Muscle of leg (tissue), 11 donors: ENCODE results near the gene SH3BGR. TPM values are rescaled to one million over a fixed set of nuclear protein-coding genes. Genes with fewer than 3 reads are reported as not detected.
"Not testable (repeated sequence)": the region's sequence is repeated elsewhere in the genome, so short reads cannot be mapped to it uniquely, and the experiment has no call there.

Experiments used
- DNase-seq: peaks from one replicate; pipeline ENCODE4 v3.0.0; 2013
- H3K27ac ChIP-seq: one replicate; pipeline ENCODE4 v1.5.1; 2013; ENCODE audit warnings: mild to moderate bottlenecking, low read length, control low read depth
- H3K27me3 ChIP-seq: one replicate; pipeline ENCODE4 v1.6.1; 2013; ENCODE audit warnings: low read length; ENCODE audit not compliant: control insufficient read depth, insufficient read depth
- H3K36me3 ChIP-seq: one replicate; pipeline ENCODE4 v1.6.1; 2013; ENCODE audit warnings: low read length; ENCODE audit not compliant: control insufficient read depth, insufficient read depth
- H3K4me1 ChIP-seq: one replicate; pipeline ENCODE4 v1.6.1; 2013; ENCODE audit warnings: low read length; ENCODE audit not compliant: control insufficient read depth, insufficient read depth
- H3K4me3 ChIP-seq: one replicate; pipeline ENCODE4 v1.5.1; 2013; ENCODE audit warnings: low read length, control low read depth
- H3K9me3 ChIP-seq: replicated peaks from 2 replicates; pipeline ENCODE4 v1.6.1; 2013; ENCODE audit warnings: low read depth, low read length; ENCODE audit not compliant: control insufficient read depth
- whole genome bisulfite sequencing: methylation state at CpG from one replicate; pipeline ENCODE4 v1.1.5; 2013; ENCODE audit warnings: missing lambda C conversion rate; ENCODE audit not compliant: insufficient coverage; 5-methylcytosine and 5-hydroxymethylcytosine counted together
- polyA plus RNA-seq, 8 donors: library from polyadenylated mRNA; unstranded; fragments of 120-200 nt; gene quantifications; one replicate each; pipeline versions ENCODE4 v1.2.1 to v1.2.3, GENCODE V29; 2013; ENCODE audit warnings: inconsistent platforms in 1 of 8, low replicate concordance in 1 of 8; ENCODE audit not compliant: insufficient read length in 8 of 8, insufficient read depth in 1 of 8
- total RNA-seq: library from RNA; stranded (reverse); fragments of 120-200 nt; gene quantifications from one replicate; pipeline ENCODE4 v1.2.4, GENCODE V29; 2013

SH3BGR gene
- total and polyA plus RNA-seq, 9 donors = 105 to 179 (median 159) TPM

DNA sequence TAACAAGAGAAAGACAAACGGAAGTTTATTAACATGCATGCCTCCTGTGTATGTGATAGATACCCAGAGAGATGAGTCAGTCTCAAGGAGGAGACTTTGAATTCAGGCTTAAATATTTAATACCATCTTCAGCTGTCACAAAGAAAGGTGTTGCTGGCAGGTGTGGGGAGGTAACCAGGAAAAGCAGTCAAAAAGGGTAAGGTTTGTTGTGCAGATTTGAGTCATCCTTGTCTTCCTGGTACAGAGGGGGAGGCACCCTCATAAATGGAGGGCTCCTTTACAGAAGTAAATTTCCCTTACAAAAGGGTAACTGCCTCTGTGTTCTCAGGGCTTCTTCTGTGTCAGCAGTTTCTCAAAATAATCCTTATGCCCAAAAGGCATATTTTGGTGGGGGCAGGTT lies 85.8 kb downstream of the SH3BGR start:
- H3K36me3 ChIP-seq = no peaks in the 10 kb centered on the region
- H3K27me3 ChIP-seq = no peaks in the 10 kb centered on the region
- no CpG with 5 or more reads among the region's 1 CpG for WGBS
- H3K27ac ChIP-seq = no peak overlapping the region
- H3K4me3 ChIP-seq = no peak overlapping the region
- no peaks in the 10 kb centered on the region for H3K9me3 ChIP-seq
- no peaks in the 10 kb centered on the region for H3K4me1 ChIP-seq
- no peak for DNase-seq

DNA sequence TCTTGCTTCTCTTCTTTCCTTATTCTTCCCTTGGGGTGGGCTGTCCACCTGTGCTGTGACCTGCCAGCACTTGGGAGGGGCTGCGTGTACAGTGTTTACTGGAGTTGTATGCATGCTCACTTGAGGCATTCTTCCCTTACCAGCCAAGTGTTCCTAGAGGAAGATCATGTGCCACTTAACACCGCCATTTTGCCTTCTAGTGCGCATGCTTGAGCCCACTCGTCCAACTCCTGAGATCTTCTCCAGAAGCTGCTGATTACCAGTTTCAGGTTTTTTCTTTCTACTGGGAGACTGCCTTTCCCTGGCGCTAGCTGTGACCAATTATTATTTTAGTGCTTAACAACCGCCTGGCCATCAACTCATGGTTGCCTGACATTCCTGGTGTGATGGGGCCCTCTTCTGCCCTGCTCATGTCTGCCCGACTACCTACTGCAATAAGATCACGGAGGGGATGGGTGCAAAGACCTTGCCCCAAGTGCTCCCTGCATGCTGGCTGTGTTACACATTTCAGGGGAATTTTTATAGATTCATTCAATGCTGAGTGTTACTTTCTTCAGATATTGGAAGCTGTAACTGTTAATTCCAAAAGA lies 86.8 kb downstream of the SH3BGR start:
- Histone ChIP-seq H3K27me3 (no peaks in the 10 kb centered on the region), H3K4me3 (no peak overlapping the region)
- 80% methylated on average over 6 of the region's 8 CpGs for WGBS

DNA sequence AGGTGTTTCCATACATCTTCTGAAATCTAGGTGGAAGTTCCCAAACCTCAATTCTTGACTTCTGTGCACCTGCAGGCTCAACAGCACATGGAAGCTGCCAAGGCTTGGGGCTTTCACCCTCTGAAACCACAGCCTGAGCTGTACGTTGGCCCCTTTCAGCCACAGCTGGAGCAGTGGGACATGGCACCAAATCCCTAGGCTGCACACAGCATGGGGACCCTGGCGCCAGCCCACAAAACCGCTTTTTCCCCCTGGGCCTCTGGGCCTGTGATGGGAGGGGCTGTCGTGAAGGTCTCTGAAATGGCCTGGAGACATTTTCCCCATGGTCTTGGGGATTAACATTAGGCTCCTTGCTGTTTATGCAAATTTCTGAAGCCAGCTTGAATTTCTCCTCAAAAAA lies 88.6 kb downstream of the SH3BGR start:
- not testable (repeated sequence) for H3K9me3 ChIP-seq, H3K4me3 ChIP-seq, DNase-seq, H3K27ac ChIP-seq, H3K4me1 ChIP-seq, H3K27me3 ChIP-seq, H3K36me3 ChIP-seq
- WGBS = 85% methylated on average over 2 of the region's 4 CpGs

More for the DNA sequence above, 86.8 kb downstream of the SH3BGR start:
- H3K9me3 ChIP-seq = no peaks in the 10 kb centered on the region
- DNase-seq = no peak
- no peaks in the 10 kb centered on the region for H3K36me3 ChIP-seq
- no peak overlapping the region for H3K27ac ChIP-seq
- no peaks in the 10 kb centered on the region for H3K4me1 ChIP-seq

DNA sequence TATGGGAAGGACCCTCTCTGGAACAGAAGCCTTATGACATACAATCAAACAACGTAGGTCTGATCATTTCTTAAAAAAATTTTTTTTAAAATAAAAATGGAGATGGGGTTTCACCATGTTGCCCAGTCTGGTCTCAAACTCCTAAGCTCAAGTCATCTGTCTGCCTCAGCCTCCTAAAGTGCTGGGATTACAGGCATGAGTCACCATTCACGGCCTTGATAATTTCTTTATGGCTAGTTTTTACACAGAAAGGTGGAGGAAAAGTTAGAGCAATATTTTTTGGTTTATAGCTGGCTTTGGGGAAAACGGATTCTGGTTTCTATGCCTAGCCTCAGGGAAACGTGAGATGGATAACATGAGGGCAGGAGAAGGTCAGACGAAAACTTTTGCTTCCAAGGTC lies 91.0 kb downstream of the SH3BGR start:
- Histone ChIP-seq H3K36me3 (no peaks in the 10 kb centered on the region), H3K9me3 (peaks cover 5% of the 10 kb centered on the region), H3K27ac (no peak overlapping the region), H3K4me1 (no peaks in the 10 kb centered on the region), H3K4me3 (no peak overlapping the region), H3K27me3 (no peaks in the 10 kb centered on the region)
- DNase-seq = no peak
- WGBS = 45% methylated on average over 2 of the region's 5 CpGs

DNA sequence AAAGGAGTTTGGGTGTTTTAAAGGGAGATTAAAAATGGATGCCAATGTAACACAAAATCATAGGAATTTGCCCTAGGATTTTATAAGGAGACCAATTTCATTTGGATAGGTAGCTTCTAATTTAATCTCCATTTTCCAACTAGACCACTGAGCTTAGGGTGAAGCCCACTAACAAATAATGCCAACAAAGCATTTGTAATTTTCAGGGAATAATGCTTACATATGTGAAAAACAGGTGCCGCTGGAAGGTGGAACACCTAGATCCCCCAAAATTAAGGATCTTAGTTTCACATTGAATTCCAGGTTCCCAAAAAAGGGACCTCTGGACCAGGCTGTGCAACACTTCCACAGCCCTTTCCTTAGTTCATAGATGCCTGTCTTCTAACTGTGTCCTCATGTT lies 94.8 kb downstream of the SH3BGR start:
- Histone ChIP-seq H3K4me3 (no peak overlapping the region), H3K36me3 (no peaks in the 10 kb centered on the region), H3K27ac (no peak overlapping the region), H3K4me1 (no peaks in the 10 kb centered on the region), H3K9me3 (peaks cover 5% of the 10 kb centered on the region), H3K27me3 (no peaks in the 10 kb centered on the region)
- WGBS = no CpG with 5 or more reads among the region's 1 CpG
- DNase-seq = no peak

DNA sequence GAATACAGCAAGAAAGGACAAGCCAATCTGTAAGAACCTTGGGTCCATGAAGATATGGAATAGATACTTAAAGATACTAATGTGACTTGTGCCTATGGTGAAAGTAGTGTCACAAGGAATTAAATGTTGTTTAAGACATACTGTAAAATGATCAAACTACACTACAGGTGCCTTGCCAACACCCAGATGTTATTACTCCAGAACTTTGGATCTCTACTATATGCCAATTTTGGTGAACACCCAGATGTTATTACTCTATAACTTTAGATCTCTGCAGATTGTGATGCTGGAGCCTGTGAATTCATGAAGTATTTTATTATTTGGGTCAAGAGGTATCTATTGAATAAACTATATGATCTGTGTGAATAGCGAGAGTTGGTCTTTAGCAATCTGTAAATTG lies 101.1 kb downstream of the SH3BGR start:
- Histone ChIP-seq H3K9me3 (no peaks in the 10 kb centered on the region), H3K27me3 (no peaks in the 10 kb centered on the region)
- no CpG with 5 or more reads among the region's 1 CpG for WGBS

DNA sequence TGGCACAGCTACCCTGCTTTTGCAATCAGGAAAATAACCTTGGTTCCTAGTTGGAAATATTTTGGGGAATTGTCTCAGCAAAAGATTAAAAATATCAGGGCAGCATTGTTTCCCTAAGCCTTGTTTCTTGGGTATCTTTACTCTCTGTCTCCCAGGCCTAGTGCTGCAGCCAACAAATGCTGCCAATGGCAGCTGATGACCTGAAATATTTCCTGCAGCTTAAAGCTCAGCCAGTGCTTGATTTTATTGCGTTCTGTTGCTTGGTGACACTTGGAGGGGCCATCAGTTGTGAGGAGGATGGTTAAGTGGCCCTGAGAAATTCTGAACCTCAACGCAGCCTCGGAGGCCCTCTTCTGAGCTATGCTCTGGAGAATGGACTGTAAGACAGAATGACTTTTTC lies 101.6 kb downstream of the SH3BGR start:
- H3K27me3 ChIP-seq = no peaks in the 10 kb centered on the region
- H3K4me3 ChIP-seq = no peak overlapping the region
- H3K36me3 ChIP-seq = no peaks in the 10 kb centered on the region
- DNase-seq = peak; percentile 43
- no peak overlapping the region for H3K27ac ChIP-seq
- WGBS = 17% methylated on average over 3 of the region's 3 CpGs
- peaks cover 2% of the 10 kb centered on the region for H3K4me1 ChIP-seq
- no peaks in the 10 kb centered on the region for H3K9me3 ChIP-seq

More for the DNA sequence above, 101.1 kb downstream of the SH3BGR start:
- no peak overlapping the region for H3K4me3 ChIP-seq
- peaks cover 2% of the 10 kb centered on the region for H3K4me1 ChIP-seq
- DNase-seq = no peak
- H3K36me3 ChIP-seq = no peaks in the 10 kb centered on the region
- no peak overlapping the region for H3K27ac ChIP-seq

DNA sequence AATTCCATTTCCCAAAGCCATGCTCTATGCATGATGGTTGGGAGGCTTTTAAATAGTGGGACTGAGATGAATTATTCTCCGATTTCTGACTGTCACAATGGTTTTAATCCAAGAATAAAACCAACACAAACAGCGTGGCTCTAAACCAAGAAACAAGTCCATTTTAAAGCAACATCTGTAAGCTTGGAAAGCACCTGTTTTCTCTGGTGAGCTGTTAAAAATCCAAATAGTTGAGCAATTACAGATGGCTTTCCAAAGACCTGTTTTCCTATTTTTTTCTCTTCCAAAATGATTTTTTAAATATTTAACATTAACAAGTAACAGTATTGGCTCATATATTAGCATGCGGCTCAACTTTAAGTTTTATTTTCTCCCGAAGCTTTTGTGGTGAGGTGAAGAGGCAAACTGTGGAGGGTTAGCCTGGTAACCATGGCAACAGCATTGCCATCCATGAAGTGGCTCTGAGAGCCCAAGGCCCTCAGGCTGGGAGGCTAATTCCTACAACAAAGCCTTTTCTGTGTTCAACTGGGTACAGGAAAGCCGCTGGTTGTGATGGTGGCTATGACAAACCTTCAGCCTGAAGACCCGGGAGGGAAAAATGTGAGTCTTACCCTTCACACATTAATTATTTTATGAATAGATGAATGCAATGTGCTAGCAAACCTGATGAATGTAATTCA lies 104.3 kb downstream of the SH3BGR start:
- Histone ChIP-seq H3K9me3 (no peaks in the 10 kb centered on the region), H3K4me1 (peaks cover 2% of the 10 kb centered on the region), H3K27ac (no peak overlapping the region), H3K36me3 (no peaks in the 10 kb centered on the region), H3K4me3 (no peak overlapping the region), H3K27me3 (no peaks in the 10 kb centered on the region)
- WGBS = no CpG with 5 or more reads among the region's 6 CpGs
- peak; percentile 74 for DNase-seq

DNA sequence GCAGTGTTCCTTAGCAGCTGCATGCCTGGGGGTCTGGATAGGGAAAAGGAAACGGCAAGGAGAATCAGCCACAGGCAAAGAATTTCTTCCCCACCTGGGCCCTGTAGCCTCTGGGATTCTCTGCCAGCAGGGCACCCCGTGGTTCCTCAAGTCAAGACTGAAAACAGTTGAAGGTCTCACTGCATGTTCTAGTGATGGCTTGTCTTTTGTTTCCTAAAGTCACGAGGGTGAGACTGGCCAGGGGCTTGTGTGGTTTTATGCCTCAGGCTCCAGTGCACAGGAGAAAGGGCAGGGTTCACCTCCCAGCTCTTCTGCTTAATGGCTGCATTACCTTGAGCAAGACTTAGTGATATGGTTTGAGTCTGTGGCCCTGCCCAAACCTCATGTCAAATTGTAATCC lies 107.7 kb downstream of the SH3BGR start:
- DNase-seq = no peak
- Histone ChIP-seq H3K4me3 (no peak overlapping the region), H3K9me3 (no peaks in the 10 kb centered on the region), H3K4me1 (peaks cover 9% of the 10 kb centered on the region), H3K27me3 (no peaks in the 10 kb centered on the region), H3K27ac (no peak overlapping the region), H3K36me3 (no peaks in the 10 kb centered on the region)
- 33% methylated on average over 2 of the region's 3 CpGs for WGBS

DNA sequence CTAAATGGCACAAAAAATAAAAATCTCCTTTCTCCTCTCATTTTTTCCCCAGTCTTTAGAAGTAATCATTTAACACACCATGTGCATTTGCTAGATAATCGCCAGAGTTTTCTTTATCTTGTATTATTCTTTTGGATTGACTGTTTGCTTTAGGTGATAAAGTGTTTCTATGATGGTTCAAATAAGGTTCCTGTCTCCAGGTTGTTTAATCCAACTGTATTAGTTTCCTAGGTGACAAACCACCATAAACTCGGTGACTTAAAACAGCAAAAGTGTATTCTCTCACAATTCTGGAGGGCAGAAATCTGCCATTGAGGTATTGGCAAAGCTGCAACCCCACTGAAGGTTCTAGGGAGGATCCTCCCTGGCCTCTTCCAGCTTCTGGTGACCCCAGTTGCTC lies 109.4 kb downstream of the SH3BGR start:
- Histone ChIP-seq H3K9me3 (no peaks in the 10 kb centered on the region), H3K27ac (no peak overlapping the region), H3K4me1 (peaks cover 9% of the 10 kb centered on the region), H3K36me3 (no peaks in the 10 kb centered on the region), H3K27me3 (no peaks in the 10 kb centered on the region), H3K4me3 (no peak overlapping the region)
- 50% methylated on average over 1 of the region's 2 CpGs for WGBS
- DNase-seq = no peak
